Gastroesophageal sphincter (tissue), 4 donors: Measurements from ENCODE around the gene CRHR2. TPM values are rescaled to one million over a fixed set of nuclear protein-coding genes. Genes with fewer than 3 reads are reported as not detected.

ENCODE experiments used
- ATAC-seq: fragments of 150-250 bp; one replicate; pipeline ENCODE4 v1.9.1; 2016; ENCODE audit warnings: mild to moderate bottlenecking, moderate library complexity
- H3K27ac ChIP-seq, 4 donors: fragments of 200-600 bp; sonication (generic) in 3 of 4; 1 replicate in 3 of 4; 2 replicates in 1 of 4; pipeline ENCODE4 v1.5.1; 2016 to 2019
- H3K27me3 ChIP-seq: fragments of 200-600 bp; sonication (generic); one replicate; pipeline ENCODE4 v1.5.1; 2019
- H3K36me3 ChIP-seq, 2 donors: fragments of 200-600 bp; sonication (generic); one replicate each; pipeline ENCODE4 v1.5.1; 2019; ENCODE audit warnings: control low read depth in 1 of 2
- H3K4me1 ChIP-seq, 3 donors: fragments of 200-600 bp; sonication (generic); 1 replicate in 2 of 3; 2 replicates in 1 of 3; pipeline ENCODE4 v1.5.1; 2016 to 2019; ENCODE audit warnings: control low read depth in 2 of 3
- H3K4me3 ChIP-seq, 2 donors: fragments of 200-600 bp; sonication (generic); one replicate each; pipeline ENCODE4 v1.5.1; 2019; ENCODE audit warnings: mild to moderate bottlenecking in 1 of 2, moderate library complexity in 1 of 2
- H3K9me3 ChIP-seq, 3 donors: fragments of 200-600 bp; sonication (generic); one replicate each; pipeline ENCODE4 v1.5.1; 2017 to 2019; ENCODE audit warnings: control low read depth in 2 of 3
- EP300 ChIP-seq: sonication (generic); formaldehyde crosslinking; IDR thresholded peaks from one replicate; pipeline ENCODE4 v1.6.1; 2017; ENCODE audit warnings: antibody characterized with exemption, mild to moderate bottlenecking
- POLR2A ChIP-seq, 2 donors: fragments of 450-650 bp; IDR thresholded peaks; one replicate each; pipeline ENCODE4 v1.6.1; 2017; ENCODE audit warnings: antibody characterized with exemption in 2 of 2, mild to moderate bottlenecking in 2 of 2, moderate library complexity in 1 of 2
- POLR2AphosphoS5 ChIP-seq: sonication (generic); formaldehyde crosslinking; IDR thresholded peaks from one replicate; pipeline ENCODE4 v1.6.1; 2017; ENCODE audit warnings: antibody characterized with exemption
- WGBS, 2 donors: methylation state at CpG; one replicate each; pipeline ENCODE4 v1.1.5; 2018; ENCODE audit warnings: low coverage in 1 of 2; 5-methylcytosine and 5-hydroxymethylcytosine counted together
- total RNA-seq, 4 donors: library from RNA; depleted of rRNA; stranded (reverse); fragments of >200 nt; gene quantifications; one replicate each; pipeline ENCODE4 v1.1.0, GENCODE V29; 2016
- TF ChIP-seq, protein P1 (sequence below), 4 experiments: fragments of 200-600 bp in 2 of 4; fragments of 450-650 bp in 2 of 4; sonication (generic) in 1 of 4; IDR thresholded peaks; one replicate each; pipeline ENCODE4 v1.5.1; 2017 to 2019; ENCODE audit warnings: antibody characterized with exemption in 4 of 4, mild to moderate bottlenecking in 2 of 4, moderate library complexity in 2 of 4

Gene CRHR2
- total RNA-seq, 4 donors from 2014 or later, result 0.15 to 0.77 (median 0.47) TPM; not detected in 1

DNA sequence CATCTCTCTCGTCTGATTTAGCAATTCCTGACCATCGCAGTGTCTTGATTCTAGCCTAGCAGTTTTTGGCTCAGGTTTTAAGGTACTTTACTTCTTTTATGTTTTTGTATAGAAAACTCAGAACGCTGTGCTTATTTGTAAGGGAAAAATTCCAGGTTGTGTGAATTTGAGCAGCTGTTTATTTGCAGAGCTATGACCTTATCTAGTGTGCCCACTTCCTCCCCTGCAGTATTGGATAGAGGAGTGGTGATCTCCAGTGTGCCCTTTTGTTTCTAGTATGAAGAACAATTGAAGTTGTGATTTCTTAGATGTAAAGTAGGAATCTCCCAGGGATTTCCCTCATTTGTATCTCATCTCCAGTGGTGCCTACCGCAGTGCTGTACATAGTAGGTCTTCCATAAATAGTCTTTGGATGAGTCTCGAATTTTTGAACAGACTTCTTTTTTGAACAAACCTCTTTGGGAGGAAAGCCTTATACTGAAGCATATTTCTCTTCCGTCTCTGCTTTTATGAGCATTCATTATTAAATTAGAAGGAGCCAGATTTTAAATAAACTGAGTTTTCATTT is 47.5 kb downstream of the CRHR2 start:
- H3K27ac ChIP-seq, result no peak overlapping the region
- no peak for ATAC-seq
- no peaks in the 10 kb centered on the region for H3K4me1 ChIP-seq
- TF ChIP-seq POLR2A (IDR thresholded peaks at IDR 0.05), result no peak
- TF ChIP-seq EP300, result no peak
- TF ChIP-seq POLR2AphosphoS5, result no peak
- TF ChIP-seq, protein P1, sequence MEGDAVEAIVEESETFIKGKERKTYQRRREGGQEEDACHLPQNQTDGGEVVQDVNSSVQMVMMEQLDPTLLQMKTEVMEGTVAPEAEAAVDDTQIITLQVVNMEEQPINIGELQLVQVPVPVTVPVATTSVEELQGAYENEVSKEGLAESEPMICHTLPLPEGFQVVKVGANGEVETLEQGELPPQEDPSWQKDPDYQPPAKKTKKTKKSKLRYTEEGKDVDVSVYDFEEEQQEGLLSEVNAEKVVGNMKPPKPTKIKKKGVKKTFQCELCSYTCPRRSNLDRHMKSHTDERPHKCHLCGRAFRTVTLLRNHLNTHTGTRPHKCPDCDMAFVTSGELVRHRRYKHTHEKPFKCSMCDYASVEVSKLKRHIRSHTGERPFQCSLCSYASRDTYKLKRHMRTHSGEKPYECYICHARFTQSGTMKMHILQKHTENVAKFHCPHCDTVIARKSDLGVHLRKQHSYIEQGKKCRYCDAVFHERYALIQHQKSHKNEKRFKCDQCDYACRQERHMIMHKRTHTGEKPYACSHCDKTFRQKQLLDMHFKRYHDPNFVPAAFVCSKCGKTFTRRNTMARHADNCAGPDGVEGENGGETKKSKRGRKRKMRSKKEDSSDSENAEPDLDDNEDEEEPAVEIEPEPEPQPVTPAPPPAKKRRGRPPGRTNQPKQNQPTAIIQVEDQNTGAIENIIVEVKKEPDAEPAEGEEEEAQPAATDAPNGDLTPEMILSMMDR (IDR thresholded peaks at IDR 0.05), result no peak
- no peaks in the 10 kb centered on the region for H3K9me3 ChIP-seq
- H3K4me3 ChIP-seq, result no peak overlapping the region
- no peaks in the 10 kb centered on the region for H3K27me3 ChIP-seq
- peaks cover 0 to 65% of the 10 kb centered on the region in 2 donors for H3K36me3 ChIP-seq
- 71 to 81% methylated on average over 4 to 6 of the region's 6 CpGs for WGBS, 2 donors

DNA sequence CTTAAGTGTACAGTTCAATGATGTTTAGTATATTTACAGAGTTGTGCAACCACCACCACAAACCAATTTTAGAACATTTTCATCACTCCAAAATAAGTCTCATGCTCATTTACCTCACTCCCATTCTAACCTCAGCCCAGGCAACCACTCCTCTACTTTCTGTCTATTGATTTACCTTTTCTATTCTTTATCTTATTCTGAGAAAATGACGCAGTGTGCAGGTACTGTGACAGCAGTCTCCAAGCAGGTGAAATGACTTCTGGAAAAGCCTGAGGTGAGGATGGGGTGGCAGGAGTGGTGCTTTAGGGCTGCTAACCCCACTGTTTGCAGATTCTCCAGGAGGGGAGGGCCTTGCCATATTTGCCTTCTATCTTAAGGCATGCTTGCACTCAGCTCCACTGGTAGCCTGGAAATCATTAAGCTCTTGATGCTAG is 48.0 kb downstream of the CRHR2 start:
- H3K27ac ChIP-seq, result no peak overlapping the region
- WGBS, 2 donors, result 86 to 90% methylated on average over 1 of the region's 1 CpG
- H3K4me1 ChIP-seq, result no peaks in the 10 kb centered on the region
- peaks cover 4 to 70% of the 10 kb centered on the region in 2 donors for H3K36me3 ChIP-seq
- ATAC-seq, result no peak
- no peaks in the 10 kb centered on the region for H3K27me3 ChIP-seq
- H3K9me3 ChIP-seq, result no peaks in the 10 kb centered on the region
- TF ChIP-seq, protein P1 (IDR thresholded peaks at IDR 0.05), result no peak
- TF ChIP-seq POLR2AphosphoS5, result no peak
- no peak for TF ChIP-seq POLR2A (IDR thresholded peaks at IDR 0.05)
- no peak for TF ChIP-seq EP300
- H3K4me3 ChIP-seq, result no peak overlapping the region

DNA sequence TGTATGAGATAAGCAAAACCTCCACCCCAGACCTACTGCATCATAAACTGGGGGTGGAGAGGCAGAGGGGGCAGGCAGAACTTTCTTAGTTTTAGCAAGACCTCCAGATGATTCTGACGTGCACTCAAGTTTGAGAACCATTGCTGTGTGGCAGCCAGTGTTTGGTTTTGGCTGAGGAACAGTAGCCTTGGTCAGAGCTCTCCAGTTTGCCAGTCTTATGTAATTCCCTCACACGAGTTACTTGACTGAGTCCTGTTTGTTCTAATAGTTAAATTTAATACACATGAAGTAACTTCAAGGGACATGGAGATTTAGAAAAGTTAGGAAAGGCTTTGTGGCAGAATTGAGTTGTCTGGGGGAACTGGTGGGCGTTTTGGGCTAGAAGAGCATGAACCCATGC is 49.0 kb downstream of the CRHR2 start:
- Histone ChIP-seq H3K27ac (no peak overlapping the region), H3K27me3 (no peaks in the 10 kb centered on the region), H3K4me1 (no peaks in the 10 kb centered on the region), H3K4me3 (no peak overlapping the region), H3K36me3 (peaks cover 4 to 80% of the 10 kb centered on the region in 2 donors), H3K9me3 (no peaks in the 10 kb centered on the region)
- no peak for ATAC-seq
- 79 to 88% methylated on average over 3 of the region's 3 CpGs for WGBS, 2 donors
- no peak for TF ChIP-seq POLR2AphosphoS5
- TF ChIP-seq, protein P1 (IDR thresholded peaks at IDR 0.05), result no peak
- no peak for TF ChIP-seq POLR2A (IDR thresholded peaks at IDR 0.05)
- no peak for TF ChIP-seq EP300

GRCh38 chr7:30630986-30631385 is 51.3 kb downstream of the CRHR2 start:
- Histone ChIP-seq H3K27me3 (no peaks in the 10 kb centered on the region), H3K9me3 (no peaks in the 10 kb centered on the region), H3K36me3 (peaks cover 4 to 99% of the 10 kb centered on the region in 2 donors), H3K27ac (no peak overlapping the region), H3K4me1 (no peaks in the 10 kb centered on the region), H3K4me3 (no peak overlapping the region)
- no peak for ATAC-seq
- 91 to 92% methylated on average over 4 of the region's 4 CpGs for WGBS, 2 donors
- TF ChIP-seq POLR2A (IDR thresholded peaks at IDR 0.05) (no peak), EP300 (no peak)
- TF ChIP-seq, protein P1 (IDR thresholded peaks at IDR 0.05), result no peak

- WGBS, 2 donors, result 84 to 94% methylated on average over 3 to 4 of the region's 4 CpGs
- H3K36me3 ChIP-seq, result peaks cover 4 to 93% of the 10 kb centered on the region in 2 donors
- ATAC-seq, result no peak
- no peaks in the 10 kb centered on the region for H3K4me1 ChIP-seq
- no peaks in the 10 kb centered on the region for H3K9me3 ChIP-seq
- H3K4me3 ChIP-seq, result no peak overlapping the region
- no peak for TF ChIP-seq POLR2A (IDR thresholded peaks at IDR 0.05)
- TF ChIP-seq, protein P1 (IDR thresholded peaks at IDR 0.05), result no peak
- TF ChIP-seq POLR2AphosphoS5, result no peak
- TF ChIP-seq EP300, result no peak
- no peaks in the 10 kb centered on the region for H3K27me3 ChIP-seq
- no peak overlapping the region for H3K27ac ChIP-seq
Observed at GRCh38 chr7:30627026-30627425, 55.2 kb downstream of the CRHR2 start.
